AG10803 (cell line): Measurements from ENCODE around the gene NPPC.

Source experiments
- DNase-seq: peaks from one replicate; pipeline ENCODE4 v3.0.0; 2010; ENCODE audit warnings: low read depth
- H3K4me3 ChIP-seq: 2 replicates; pipeline ENCODE4 v1.5.1; 2011; ENCODE audit warnings: mild to moderate bottlenecking, low read length, control low read depth
- CTCF ChIP-seq: conservative IDR thresholded peaks from 2 replicates; pipeline ENCODE4 v1.5.1; 2011; ENCODE audit warnings: mild to moderate bottlenecking, low read length, control low read depth, inconsistent platforms

NPPC gene

GRCh38 chr2:231900972-231901371 lies 25.2 kb downstream of the NPPC start:
- no peak overlapping the region for H3K4me3 ChIP-seq
- TF ChIP-seq CTCF: no peak
- DNase-seq: no peak

- TF ChIP-seq CTCF: peak; percentile 78
- peak; percentile 58 for DNase-seq
- no peak overlapping the region for H3K4me3 ChIP-seq
Measured at GRCh38 chr2:231900486-231900942, 25.7 kb downstream of the NPPC start.

GRCh38 chr2:231894566-231895380 lies 31.4 kb downstream of the NPPC start:
- DNase-seq: no peak
- TF ChIP-seq CTCF: no peak
- no peak overlapping the region for H3K4me3 ChIP-seq

- H3K4me3 ChIP-seq: no peak overlapping the region
- no peak for DNase-seq
- no peak for TF ChIP-seq CTCF
Measured at GRCh38 chr2:231891514-231891905, 34.7 kb downstream of the NPPC start.

- DNase-seq: no peak
- TF ChIP-seq CTCF: no peak
Measured at GRCh38 chr2:231890896-231891513, 35.2 kb downstream of the NPPC start.

GRCh38 chr2:231887756-231888155 lies 38.4 kb downstream of the NPPC start:
- DNase-seq: no peak
- H3K4me3 ChIP-seq: no peak overlapping the region
- TF ChIP-seq CTCF: no peak

More at GRCh38 chr2:231890896-231891513, 35.2 kb downstream of the NPPC start:
- H3K4me3 ChIP-seq: no peak overlapping the region
